SKM-1 treated with dmso at 0.1 percent for 144 hours (cell line): ENCODE data around the gene POU2F1.
"Not testable (repeated sequence)": the region's sequence is repeated elsewhere in the genome, so short reads cannot be mapped to it uniquely, and the experiment has no call there.

ENCODE experiments used
- DNase-seq: peaks from one replicate; lab custom pipeline; 2025; ENCODE audit not compliant: unreplicated experiment; lab: John Stamatoyannopoulos, UW

The POU2F1 gene

DNA sequence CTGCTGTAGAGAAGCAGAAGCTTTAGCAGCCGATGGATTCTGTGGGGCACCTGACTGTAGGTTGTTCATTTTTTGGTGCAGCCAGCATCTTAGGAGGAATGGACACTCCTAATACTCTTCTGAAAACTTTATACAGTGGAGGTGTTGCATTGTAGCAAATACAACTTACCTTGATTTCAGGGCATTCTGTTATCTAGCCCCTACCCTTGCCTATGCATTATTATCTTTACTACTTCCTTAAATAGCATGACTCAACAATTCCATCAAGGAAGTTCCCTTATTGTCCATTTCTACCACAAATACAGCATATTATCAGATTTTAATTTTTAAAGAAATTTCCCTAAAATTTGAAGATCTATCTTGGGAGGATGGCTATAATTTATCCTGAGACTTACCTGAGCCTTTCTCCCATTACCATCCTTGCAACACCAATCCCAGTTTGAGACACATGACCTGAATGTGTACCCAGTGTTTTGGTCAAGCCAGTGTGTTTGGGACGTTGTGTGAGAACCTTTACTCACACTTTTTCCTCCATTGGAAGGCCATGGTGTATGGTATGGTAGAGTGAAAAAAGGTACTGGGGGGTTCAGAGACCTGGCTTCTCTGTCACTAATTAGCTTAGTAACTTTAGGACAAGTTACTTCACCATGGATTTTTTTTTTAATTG lies 9.2 kb downstream of the POU2F1 start:
- peak; percentile 93 for DNase-seq

DNA sequence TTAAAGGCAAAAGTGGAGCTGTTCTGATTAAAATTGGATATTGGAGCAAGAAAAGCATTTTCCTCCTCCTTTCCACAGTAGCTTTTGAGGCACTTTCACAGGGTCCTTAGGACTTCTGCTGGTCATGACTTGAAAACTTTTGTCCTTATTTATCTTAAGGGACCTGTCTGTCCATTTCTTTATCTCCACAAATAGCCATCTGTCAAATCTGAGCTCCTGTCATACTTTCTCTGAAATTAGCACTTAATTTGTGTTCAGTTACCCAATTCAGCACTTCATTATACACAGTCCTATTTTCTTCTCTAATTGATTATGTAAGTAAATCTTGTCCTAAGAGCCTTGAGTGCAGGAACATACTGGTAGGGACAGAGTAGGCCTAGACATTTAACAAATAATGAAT lies 9.8 kb downstream of the POU2F1 start:
- DNase-seq: no peak

GRCh38 chr1:167231873-167232450 lies 11.3 kb downstream of the POU2F1 start:
- no peak for DNase-seq

DNA sequence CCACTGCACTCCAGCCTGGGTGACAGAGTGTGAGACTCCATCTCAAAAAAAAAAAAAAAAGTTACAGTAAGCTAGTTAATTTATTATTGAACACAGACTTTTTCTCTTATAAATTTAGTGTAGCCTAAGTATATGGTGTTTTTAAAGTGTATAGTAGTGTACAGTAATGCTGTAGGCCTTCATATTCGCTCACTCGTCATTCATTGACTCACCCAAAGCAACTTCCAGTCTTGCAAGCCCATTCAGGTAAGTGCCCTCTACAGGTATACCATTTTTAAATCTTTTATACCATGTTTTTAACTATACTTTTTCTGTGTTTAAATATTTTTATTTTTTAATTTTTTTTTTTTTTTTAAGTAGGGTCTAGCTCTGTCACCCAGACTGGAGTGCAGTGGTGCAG lies 12.1 kb downstream of the POU2F1 start:
- no peak for DNase-seq

- DNase-seq: no peak
Observed at GRCh38 chr1:167233373-167233772, 12.7 kb downstream of the POU2F1 start.

- DNase-seq: no peak
Observed at GRCh38 chr1:167237000-167237399, 16.3 kb downstream of the POU2F1 start.

DNA sequence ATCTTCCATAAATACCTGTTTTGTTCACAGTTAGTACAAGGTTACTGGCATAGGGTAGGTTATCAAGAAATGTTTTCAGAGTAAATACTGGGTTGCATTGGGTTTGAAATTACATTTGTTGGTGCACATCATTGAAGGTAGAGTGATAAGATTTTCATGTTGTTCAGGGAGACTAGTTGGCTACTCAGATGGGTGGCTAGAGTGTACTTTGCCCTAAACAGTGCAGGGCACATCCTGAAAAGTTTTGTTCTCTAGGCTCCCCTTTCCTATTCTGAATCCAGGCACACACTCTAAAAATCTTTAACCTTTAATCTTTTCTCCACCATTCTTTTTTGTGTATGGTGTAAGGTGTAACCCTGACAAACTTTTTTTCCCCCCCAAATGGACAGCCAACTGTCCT lies 18.0 kb downstream of the POU2F1 start:
- no peak for DNase-seq

DNA sequence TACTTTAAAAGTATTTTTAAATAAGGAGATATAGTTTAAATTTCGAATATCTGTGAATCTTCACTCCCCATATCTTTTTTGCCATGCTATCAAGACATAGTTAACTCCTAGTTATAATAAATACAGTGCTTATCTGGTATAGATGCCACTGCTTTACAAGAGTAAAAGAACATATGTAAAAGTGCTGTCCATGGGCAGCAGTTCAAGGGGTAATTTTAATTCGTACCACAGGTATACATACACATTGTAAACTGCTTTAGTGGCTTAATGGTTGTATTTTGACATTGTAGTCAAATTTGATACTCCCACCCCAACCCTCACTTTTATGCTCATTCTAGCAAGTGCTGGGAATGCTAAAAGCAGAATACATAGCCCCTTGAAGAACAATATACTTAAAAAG lies 18.6 kb downstream of the POU2F1 start:
- DNase-seq: no peak

- no peak for DNase-seq
Observed at GRCh38 chr1:167244244-167244643, 23.6 kb downstream of the POU2F1 start.

DNA sequence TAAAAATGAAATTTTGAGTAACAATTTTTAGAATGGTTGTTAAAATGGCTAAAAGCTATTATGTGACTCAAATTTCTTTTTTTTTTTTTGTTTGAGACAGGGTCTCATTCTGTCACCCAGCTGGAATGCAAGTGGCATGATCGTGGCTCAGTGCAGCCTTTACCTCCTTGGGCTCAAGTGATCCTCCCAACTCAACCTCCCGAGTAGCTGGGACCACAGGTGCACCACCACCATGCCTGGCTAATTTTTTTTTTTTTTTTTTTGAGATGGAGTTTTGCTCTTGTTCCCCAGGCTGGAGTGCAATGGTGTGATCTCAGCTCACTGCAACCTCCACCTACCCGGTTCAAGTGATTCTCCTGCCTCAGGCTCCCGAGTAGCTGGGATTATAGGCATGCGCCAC lies 24.5 kb downstream of the POU2F1 start:
- DNase-seq: not testable (repeated sequence)

DNA sequence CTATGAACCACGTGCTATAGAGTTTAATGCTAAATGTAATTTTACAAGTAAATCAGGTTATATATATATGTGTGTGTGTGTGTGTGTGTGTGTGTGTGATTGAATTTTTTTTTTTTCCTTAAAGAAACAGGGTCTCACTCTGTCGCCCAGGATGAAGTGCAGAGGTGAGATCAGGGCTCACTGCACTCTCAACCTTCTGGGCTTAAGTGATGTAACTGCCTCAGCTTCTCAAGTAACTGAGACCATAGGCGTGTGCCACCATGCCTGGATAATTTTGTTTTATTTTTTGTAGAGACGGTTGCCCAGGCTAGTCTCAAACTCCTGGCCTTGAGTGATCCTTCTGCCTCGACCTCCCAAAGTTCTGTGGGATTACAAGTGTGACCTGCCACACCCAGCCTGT lies 26.3 kb downstream of the POU2F1 start:
- DNase-seq: no peak

- DNase-seq: no peak
Observed at GRCh38 chr1:167247754-167248153, 27.1 kb downstream of the POU2F1 start.

DNA sequence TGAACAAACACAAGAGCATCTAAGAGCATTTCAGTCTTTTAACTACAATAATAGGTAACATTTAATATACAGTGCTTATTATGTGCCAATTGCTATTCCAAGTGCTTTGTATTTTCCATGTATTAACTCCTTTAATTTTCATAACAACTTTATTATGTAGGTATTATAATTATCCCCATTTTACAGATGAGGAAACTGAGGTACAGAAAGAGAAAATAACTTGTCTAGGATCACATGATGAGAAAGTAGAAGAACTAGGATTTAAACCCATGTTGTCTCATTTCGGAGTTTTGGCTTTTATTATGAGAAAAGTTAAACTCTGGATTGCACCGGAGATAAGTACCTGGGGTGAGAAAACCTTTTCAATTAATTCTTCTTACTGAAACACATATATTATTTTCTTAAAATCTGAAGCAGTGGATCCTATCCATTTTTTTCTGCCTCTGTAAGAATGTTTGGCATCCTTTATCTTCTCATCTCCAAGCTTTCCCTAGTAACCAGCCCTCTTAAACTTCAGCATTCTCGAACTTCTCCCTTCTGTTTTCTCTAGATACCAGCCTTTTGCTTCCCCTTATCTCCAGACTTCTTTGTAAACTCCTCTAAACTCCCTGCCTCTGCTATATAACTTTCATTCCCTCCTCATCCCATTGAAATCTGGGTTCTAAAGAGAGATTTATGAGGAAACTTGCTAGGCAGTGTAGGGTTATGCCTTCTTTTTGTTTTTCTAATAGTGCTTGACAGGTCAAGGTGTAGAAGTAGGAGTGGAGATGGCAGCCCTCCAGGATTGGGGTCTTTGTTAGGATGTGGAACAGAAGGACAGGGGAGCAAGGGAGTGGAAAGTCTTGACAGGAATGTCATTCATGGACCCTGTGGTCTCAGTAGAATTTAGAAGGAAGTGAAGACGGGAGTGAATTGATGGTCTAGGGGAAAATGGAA lies 28.3 kb downstream of the POU2F1 start:
- no peak for DNase-seq

- no peak for DNase-seq
Observed at GRCh38 chr1:167249702-167250101, 29.0 kb downstream of the POU2F1 start.

DNA sequence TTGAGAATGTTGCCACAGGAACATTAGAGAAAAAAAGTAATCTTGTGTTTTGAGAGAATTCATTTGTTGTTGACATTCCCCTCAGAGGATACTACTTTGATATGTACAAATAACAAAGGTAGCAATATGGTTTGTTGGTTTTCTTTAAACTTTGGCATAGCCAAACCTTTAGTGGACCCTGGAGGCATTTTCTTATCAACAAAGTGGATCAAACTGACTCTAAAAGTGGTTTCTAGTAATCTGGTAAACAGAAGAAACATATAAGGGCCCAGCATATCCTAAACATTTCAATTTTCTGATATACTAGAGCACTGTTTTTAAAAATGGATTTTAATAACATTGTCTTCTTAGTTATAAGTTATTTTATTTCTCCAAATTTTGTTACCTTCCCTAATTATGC lies 29.8 kb downstream of the POU2F1 start:
- DNase-seq: no peak

DNA sequence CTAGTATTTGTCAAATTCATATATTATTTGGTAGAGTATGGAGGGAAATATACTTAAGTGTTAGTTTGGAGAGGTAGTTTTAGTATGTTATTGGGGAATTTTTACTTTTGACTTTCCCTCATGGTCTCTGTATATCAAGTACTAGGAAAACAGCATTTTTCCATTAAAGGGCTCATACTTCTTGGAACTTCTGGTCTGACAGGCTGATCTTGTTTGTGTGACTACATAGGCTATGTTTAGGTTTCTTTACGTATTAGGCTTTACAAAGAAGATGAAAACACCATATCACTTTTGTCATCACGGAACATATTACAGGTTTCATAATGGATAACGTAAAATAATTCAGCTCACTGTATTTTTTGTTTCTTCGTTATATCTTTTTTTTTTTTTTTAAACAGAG lies 30.8 kb downstream of the POU2F1 start:
- DNase-seq: no peak

- no peak for DNase-seq
Observed at GRCh38 chr1:167252986-167253385, 32.3 kb downstream of the POU2F1 start.

- no peak for DNase-seq
Observed at GRCh38 chr1:167258858-167259257, 38.2 kb downstream of the POU2F1 start.

GRCh38 chr1:167262836-167263235 lies 42.1 kb downstream of the POU2F1 start:
- no peak for DNase-seq

DNA sequence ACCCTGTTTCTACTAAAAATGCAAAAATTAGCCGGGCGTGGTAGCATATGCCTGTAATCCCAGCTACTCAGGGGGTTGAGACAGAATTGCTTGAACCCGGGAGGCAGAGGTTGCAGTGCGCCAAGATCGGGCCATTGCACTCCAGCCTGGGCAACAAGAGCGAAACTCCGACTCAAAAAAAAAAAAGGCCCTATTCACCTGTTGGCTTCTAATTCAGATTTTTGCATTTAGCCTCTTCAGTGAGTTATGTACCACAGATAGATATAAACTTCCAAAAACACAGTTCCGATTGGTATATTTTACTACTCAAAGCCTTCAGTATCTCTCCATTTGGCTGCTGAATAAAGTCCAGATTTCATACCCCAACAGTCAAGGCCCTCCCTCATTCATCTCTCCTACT lies 42.7 kb downstream of the POU2F1 start:
- DNase-seq: no peak

DNA sequence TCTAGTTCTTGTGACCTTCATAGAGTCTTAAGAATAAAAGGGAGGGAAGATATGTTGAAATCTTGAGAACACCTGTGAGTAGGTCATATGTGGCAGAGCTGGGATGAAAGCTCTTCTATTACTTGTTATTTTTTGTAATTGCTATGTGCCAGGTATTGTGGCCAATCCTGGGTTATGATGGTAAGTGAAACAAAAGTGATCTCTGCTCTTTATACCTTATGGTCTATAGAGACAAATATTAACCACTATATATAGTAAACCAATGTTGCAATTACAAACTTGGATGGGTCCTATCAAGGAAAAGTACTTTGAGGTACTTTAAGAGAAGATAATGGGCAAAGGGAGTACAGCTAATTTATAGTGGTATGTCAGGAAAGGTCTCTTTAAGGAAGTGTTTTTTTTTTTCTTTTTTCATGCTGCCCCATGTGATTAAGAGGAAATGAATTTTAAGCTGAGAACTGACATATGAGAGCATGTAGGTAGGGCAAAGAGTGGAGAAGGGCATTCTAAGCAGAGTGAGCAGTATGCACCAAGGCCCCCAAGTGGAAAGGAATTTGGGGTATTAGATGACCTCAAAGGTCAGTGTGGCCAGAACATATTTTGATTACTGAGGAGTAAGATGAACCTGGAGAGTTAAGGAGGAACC lies 43.3 kb downstream of the POU2F1 start:
- DNase-seq: peak; percentile 38

- no peak for DNase-seq
Observed at GRCh38 chr1:167266965-167267364, 46.3 kb downstream of the POU2F1 start.
